ENCODE data around the gene TCN2.
"Not testable (repeated sequence)": the region's sequence is repeated elsewhere in the genome, so short reads cannot be mapped to it uniquely, and the experiment has no call there.

TCN2 gene

GRCh38 chr22:30606455-30607299 lies at the start of gene TCN2:
TCN2 (plus strand) TSS chr22:30607174; CDS start chr22:30607332, 158 bp downstream.
- no peak for DNase-seq (ENCODE audit: low spot score)

GRCh38 chr22:30557243-30557642 lies 49.7 kb upstream of the TCN2 start:
- DNase-seq (ENCODE audit: low spot score): no peak

GRCh38 chr22:30559889-30560288 lies 47.1 kb upstream of the TCN2 start:
- no peak for DNase-seq (ENCODE audit: low spot score)

GRCh38 chr22:30560643-30561202 lies 46.3 kb upstream of the TCN2 start:
- not testable (repeated sequence) for DNase-seq (ENCODE audit: low spot score)

GRCh38 chr22:30561402-30562189 lies 45.4 kb upstream of the TCN2 start:
- DNase-seq (ENCODE audit: low spot score): no peak

- DNase-seq (ENCODE audit: low spot score): no peak
These were observed 44.6 kb upstream of the TCN2 start for GRCh38 chr22:30562366-30562765.

GRCh38 chr22:30564045-30564760 lies 42.8 kb upstream of the TCN2 start:
- no peak for DNase-seq (ENCODE audit: low spot score)

- no peak for DNase-seq (ENCODE audit: low spot score)
These were observed 42.2 kb upstream of the TCN2 start for GRCh38 chr22:30564761-30565119.

GRCh38 chr22:30565341-30565740 lies 41.6 kb upstream of the TCN2 start:
- DNase-seq (ENCODE audit: low spot score): no peak

GRCh38 chr22:30566125-30566524 lies 40.8 kb upstream of the TCN2 start:
- no peak for DNase-seq (ENCODE audit: low spot score)

GRCh38 chr22:30567277-30567676 lies 39.7 kb upstream of the TCN2 start:
- not testable (repeated sequence) for DNase-seq (ENCODE audit: low spot score)

- no peak for DNase-seq (ENCODE audit: low spot score)
These were observed 38.7 kb upstream of the TCN2 start for GRCh38 chr22:30568137-30568805.

GRCh38 chr22:30569674-30570202 lies 37.2 kb upstream of the TCN2 start:
- DNase-seq (ENCODE audit: low spot score): no peak

GRCh38 chr22:30572210-30572609 lies 34.8 kb upstream of the TCN2 start:
- DNase-seq (ENCODE audit: low spot score): no peak

- no peak for DNase-seq (ENCODE audit: low spot score)
These were observed 34.0 kb upstream of the TCN2 start for GRCh38 chr22:30572840-30573593.

- no peak for DNase-seq (ENCODE audit: low spot score)
These were observed 33.3 kb upstream of the TCN2 start for GRCh38 chr22:30573594-30574094.

GRCh38 chr22:30574095-30574981 lies 32.6 kb upstream of the TCN2 start, which contains the start of gene GAL3ST1:
GAL3ST1 (minus strand) TSS chr22:30574665; CDS start chr22:30557392, 17,273 bp downstream.
- no peak for DNase-seq (ENCODE audit: low spot score)

- DNase-seq (ENCODE audit: low spot score): no peak
These were observed 31.8 kb upstream of the TCN2 start for GRCh38 chr22:30574997-30575671.

- no peak for DNase-seq (ENCODE audit: low spot score)
These were observed 31.1 kb upstream of the TCN2 start for GRCh38 chr22:30575859-30576258.

All from CD4-positive, alpha-beta T cell treated with Interleukin-15 for 4 hours (primary cell).